AG04450 (cell line): ENCODE data around the gene CERKL. TPM values are rescaled to one million over a fixed set of nuclear protein-coding genes. Genes with fewer than 3 reads are reported as not detected.

Source experiments
- CTCF ChIA-PET: fragments of 300-600, 350-600 bp; formaldehyde crosslinking; extraction: SDS; loops from one replicate; lab custom pipeline; 2022; ENCODE audit warnings: antibody characterized with exemption, inconsistent platforms; lab: Charles Lee
- POLR2A ChIA-PET: fragments of 350-600 bp; formaldehyde crosslinking; extraction: SDS; loops from one replicate; lab custom pipeline; 2021; ENCODE audit warnings: antibody characterized with exemption, inconsistent platforms; lab: Yijun Ruan, JAX
- DNase-seq: peaks from one replicate; pipeline ENCODE4 v3.0.0-alpha.2; 2011; ENCODE audit warnings: low read depth, low spot score
- H3K27ac ChIP-seq: one replicate; pipeline ENCODE4 v1.5.1; 2012; ENCODE audit warnings: low read depth, low read length, control low read depth
- H3K27me3 ChIP-seq: one replicate; pipeline ENCODE4 v1.6.0; 2012; ENCODE audit warnings: low read length; ENCODE audit not compliant: control insufficient read depth, insufficient read depth
- H3K4me3 ChIP-seq: 2 replicates; pipeline ENCODE4 v1.5.1; 2011; ENCODE audit warnings: mild to moderate bottlenecking, low read depth, low read length, control low read depth
- H3K9me3 ChIP-seq: 2 replicates; pipeline ENCODE4 v1.5.1; 2012; ENCODE audit warnings: low read length; ENCODE audit not compliant: control insufficient read depth, insufficient read depth
- CTCF ChIP-seq: IDR thresholded peaks from 2 replicates; pipeline ENCODE4 v1.5.1; 2011; ENCODE audit warnings: low read depth, low read length, control low read depth, inconsistent platforms
- polyA plus RNA-seq: library from polyadenylated mRNA; depleted of rRNA; stranded (reverse); fragments of >200 nt; gene quantifications from 2 replicates; pipeline ENCODE4 v1.2.3, GENCODE V29; 2011

Gene CERKL
- polyA plus RNA-seq, 1 experiment = 0.09 TPM

GRCh38 chr2:181558371-181558770 lies 98.5 kb downstream of the CERKL start:
- no peaks in the 10 kb centered on the region for H3K27me3 ChIP-seq
- no peak for TF ChIP-seq CTCF
- H3K4me3 ChIP-seq = no peak overlapping the region
- CTCF ChIA-PET = no interaction called here
- no peaks in the 10 kb centered on the region for H3K9me3 ChIP-seq
- DNase-seq = no peak
- POLR2A ChIA-PET = no interaction called here
- no peak overlapping the region for H3K27ac ChIP-seq

- TF ChIP-seq CTCF = no peak
These were observed 102.7 kb downstream of the CERKL start for GRCh38 chr2:181554061-181554830.

GRCh38 chr2:181553244-181553643 lies 103.7 kb downstream of the CERKL start:
- H3K27me3 ChIP-seq = no peaks in the 10 kb centered on the region
- H3K9me3 ChIP-seq = no peaks in the 10 kb centered on the region
- no peak for TF ChIP-seq CTCF
- ChIA-PET POLR2A (no interaction called here), CTCF (no interaction called here)
- H3K27ac ChIP-seq = no peak overlapping the region
- DNase-seq = no peak
- H3K4me3 ChIP-seq = no peak overlapping the region

More at GRCh38 chr2:181554061-181554830, 102.7 kb downstream of the CERKL start:
- DNase-seq = no peak
- CTCF ChIA-PET = no interaction called here
- Histone ChIP-seq H3K4me3 (no peak overlapping the region), H3K9me3 (no peaks in the 10 kb centered on the region), H3K27ac (no peak overlapping the region), H3K27me3 (no peaks in the 10 kb centered on the region)
- POLR2A ChIA-PET = no interaction called here

GRCh38 chr2:181552808-181553207 lies 104.1 kb downstream of the CERKL start:
- Histone ChIP-seq H3K27me3 (no peaks in the 10 kb centered on the region), H3K27ac (no peak overlapping the region), H3K4me3 (no peak overlapping the region), H3K9me3 (no peaks in the 10 kb centered on the region)
- TF ChIP-seq CTCF = no peak
- CTCF ChIA-PET = no interaction called here
- POLR2A ChIA-PET = no interaction called here
- no peak for DNase-seq

GRCh38 chr2:181546086-181546485 lies 110.8 kb downstream of the CERKL start:
- Histone ChIP-seq H3K4me3 (no peak overlapping the region), H3K27me3 (no peaks in the 10 kb centered on the region), H3K27ac (no peak overlapping the region), H3K9me3 (no peaks in the 10 kb centered on the region)
- ChIA-PET POLR2A (no interaction called here), CTCF (interaction anchor here (1.0 kb wide), 1 partner anchor 27 kb away, joined by 4 read pairs; no protein-coding TSS in a partner anchor)
- TF ChIP-seq CTCF = no peak
- no peak for DNase-seq
